NCI-H2107 (cell line): Measurements from ENCODE around the gene HCRTR1.

ENCODE experiments used
- DNase-seq: peaks from one replicate; lab custom pipeline; 2025; lab: John Stamatoyannopoulos, UW

HCRTR1 gene

DNA sequence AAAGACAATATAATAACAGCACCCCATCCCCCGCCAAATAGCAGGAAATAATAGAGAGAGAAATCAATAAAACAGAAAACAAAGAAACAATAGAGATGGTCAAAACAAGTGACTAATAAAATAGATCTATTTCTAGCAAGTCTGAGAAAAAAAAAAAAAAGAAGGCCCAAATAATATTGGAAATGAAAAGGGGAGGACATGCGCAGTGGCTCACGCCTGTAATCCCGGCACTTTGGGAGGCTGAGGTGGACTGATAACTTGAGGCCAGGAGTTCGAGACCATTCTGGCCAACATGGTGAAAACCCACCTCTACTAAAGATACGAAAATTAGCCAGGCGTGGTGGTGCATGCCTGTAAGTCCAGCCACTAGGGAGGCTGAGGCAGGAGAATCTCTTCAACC lies 18.5 kb upstream of the HCRTR1 start:
- no peak for DNase-seq

GRCh38 chr1:31600641-31601040 lies 16.8 kb upstream of the HCRTR1 start:
- no peak for DNase-seq

DNA sequence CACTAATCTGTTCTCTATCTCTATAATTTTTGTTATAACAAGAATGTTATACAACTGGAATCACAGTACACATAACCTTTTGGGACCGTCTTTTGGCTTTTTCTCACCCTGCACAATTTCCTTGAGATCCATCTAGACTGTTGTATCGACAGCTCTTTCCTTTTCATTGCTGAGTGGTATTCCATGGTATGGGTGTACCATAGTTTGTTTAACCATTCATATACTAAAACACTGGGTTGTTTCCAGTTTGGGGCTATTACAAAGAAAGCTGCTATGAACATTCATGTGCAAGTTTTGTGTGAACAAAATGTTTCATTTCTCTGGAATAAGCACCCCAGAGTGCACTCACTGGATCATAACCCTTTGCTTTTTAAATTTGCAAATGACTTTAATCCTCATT lies 15.4 kb upstream of the HCRTR1 start:
- DNase-seq, result no peak

- no peak for DNase-seq
Measured at GRCh38 chr1:31605908-31606427, 11.5 kb upstream of the HCRTR1 start.

DNA sequence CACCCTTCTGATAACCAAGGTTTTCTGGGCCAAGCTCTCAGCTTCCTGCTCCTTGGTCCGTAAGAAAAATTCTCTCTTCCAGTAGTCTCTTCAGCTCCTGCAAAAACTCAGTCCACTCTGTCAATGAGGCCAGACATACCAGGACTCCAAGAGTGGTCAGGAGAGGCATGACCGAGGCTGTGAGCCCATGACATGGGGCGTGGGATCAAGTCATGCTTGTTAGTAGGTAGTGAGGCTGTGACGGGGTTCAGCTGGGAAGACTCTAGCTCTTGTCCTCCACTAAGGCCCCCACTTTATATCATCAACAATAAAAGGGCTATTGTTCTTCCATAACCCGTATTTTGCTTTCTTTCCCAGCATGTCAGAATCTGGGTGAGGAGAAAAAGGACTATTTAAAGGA lies 10.1 kb upstream of the HCRTR1 start:
- no peak for DNase-seq

DNA sequence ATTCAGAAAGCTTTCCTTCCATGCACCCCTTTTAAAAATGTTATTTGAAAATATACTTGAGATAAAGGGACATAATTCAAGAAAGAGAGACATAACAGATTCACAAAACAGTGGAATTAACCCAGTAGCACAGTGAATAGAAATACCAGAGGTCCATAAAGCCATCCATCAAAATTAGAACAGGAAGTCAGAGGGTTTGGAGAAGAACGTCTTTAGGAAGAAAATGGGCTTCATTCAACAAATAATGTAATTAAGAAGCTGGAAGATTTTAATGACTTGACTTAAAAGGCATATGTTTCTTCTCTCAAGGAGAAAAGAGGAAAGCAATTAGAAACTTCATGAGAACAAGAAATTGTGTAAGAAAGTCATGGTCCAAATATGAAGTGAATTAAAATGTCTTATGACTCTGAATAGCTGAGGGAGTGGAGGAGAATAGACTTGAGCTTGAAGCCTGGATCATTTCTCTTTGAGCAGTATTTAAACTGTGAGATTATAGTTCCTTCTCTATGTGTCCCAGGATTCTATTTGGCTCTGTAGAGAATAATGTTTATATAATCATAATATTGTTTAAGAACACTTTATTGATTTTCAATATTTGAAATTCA lies 7.9 kb upstream of the HCRTR1 start:
- no peak for DNase-seq

- DNase-seq, result no peak
Measured at GRCh38 chr1:31614414-31615005, 3.0 kb upstream of the HCRTR1 start.

DNA sequence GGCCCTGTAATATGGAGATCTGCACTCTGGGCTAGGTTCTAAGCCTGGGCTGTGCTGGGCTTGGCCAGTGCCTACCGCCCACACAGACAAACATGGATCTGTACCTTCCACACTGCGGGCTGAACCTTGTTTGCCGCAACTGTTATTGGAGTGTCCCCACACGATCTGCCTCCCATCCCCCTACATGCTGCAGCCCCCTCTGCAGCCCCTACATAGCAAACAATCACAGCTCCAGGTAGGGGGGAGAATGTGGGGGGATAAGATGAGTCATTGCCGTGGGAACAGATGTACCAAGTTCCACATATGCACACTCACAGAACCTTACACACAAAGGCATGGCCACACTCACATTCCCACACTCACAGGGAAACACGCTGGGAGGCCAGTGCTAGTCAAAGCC lies 2.1 kb upstream of the HCRTR1 start:
- no peak for DNase-seq

DNA sequence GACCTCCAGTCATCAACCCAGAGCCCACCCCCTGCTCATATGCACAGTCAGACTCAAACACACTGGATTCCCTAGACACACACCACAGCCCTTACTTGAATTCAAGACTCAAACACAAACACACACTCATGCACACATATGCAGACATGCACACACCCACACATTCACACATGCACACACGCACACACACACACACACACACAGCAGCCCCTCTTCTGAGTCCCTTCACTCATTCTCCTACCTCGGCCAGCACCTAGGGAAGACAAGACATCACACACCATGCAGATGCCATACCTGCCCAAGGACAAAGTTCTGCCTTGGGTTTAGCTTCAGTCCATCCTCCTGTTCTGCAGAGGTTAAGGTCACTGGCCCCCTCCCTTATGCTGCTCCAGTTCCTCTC lies 1.6 kb upstream of the HCRTR1 start:
- DNase-seq, result no peak

GRCh38 chr1:31617916-31618746 lies 642 bp downstream of the HCRTR1 start:
- peak; percentile 54 for DNase-seq

GRCh38 chr1:31618916-31619846 lies 1.7 kb downstream of the HCRTR1 start:
- no peak for DNase-seq

DNA sequence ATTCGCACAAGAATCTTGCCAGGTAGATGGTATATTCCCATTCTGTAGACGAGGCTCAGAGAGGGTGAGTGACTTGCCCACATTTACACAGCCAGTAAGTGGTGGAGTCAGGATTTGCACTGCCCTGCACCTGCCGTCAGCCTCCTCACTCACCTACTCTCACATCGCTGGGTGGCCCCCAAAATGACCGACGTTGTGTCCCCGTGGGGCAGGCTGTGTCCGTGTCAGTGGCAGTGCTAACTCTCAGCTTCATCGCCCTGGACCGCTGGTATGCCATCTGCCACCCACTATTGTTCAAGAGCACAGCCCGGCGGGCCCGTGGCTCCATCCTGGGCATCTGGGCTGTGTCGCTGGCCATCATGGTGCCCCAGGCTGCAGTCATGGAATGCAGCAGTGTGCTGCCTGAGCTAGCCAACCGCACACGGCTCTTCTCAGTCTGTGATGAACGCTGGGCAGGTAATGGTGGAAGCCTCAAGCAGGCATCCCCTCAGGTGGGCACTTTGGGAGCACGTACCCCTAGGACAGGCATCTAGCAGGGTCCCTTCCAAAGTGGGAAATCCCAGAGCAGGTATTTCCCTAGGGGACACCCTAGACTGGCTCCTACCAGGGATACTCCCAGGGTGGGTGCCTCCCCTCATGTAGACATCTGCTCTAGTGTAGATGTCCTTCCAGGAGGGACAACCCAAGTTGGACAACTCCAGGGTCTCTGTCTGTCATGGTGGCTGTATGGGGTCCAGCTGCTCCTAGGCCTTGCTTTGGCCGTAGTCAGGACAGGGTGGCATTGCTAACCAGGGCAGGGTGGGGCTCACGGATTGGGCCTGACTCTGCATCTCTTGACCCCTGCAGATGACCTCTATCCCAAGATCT lies 3.4 kb downstream of the HCRTR1 start:
- DNase-seq, result no peak

- DNase-seq, result no peak
Measured at GRCh38 chr1:31621498-31621820, 4.0 kb downstream of the HCRTR1 start.

- DNase-seq, result no peak
Measured at GRCh38 chr1:31621847-31622730, 4.6 kb downstream of the HCRTR1 start.

GRCh38 chr1:31623365-31623764 lies 5.9 kb downstream of the HCRTR1 start:
- DNase-seq, result no peak

- no peak for DNase-seq
Measured at GRCh38 chr1:31624309-31624708, 6.8 kb downstream of the HCRTR1 start.

- DNase-seq, result no peak
Measured at GRCh38 chr1:31624731-31625514, 7.4 kb downstream of the HCRTR1 start.

DNA sequence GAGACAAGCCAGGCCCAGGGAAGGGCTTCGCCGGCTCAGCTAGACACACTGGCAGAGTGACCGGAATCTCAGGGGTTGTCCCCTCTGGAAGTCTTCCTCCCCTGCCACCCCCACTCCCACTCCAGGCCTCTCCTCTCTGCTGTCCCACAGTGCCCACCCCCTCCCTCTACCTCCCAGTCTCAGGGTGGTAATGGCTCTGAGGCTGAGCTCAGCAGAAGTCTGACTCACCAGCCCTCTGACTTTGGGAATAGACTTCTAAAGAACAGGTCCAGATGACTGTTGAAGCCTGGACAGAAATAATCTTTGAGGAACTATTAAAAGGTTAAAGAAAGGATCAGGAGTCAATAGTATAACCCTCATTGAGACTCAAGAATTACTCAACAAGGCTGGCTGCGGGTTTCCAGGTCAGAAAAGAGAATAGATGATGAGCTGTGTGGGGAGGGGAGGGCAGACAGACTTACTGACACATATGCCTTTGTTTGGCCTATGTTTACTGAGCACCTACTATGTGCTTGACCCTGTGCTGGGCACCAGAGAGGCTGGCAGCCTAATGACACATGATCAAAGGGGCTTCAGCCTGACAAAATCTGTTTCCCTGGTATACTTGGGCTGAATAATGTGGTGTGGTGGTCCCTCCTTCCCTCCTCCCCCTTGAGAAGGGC lies 8.2 kb downstream of the HCRTR1 start:
- DNase-seq, result no peak
